Limb (tissue), 2 donors: ENCODE measurements around the gene MAP2.

Source experiments
- DNase-seq, 2 donors: peaks; one replicate each; pipeline ENCODE4 v3.0.0-alpha.2; 2016; ENCODE audit errors: extremely low spot score in 2 of 2

The MAP2 gene

GRCh38 chr2:209423562-209424198 lies at the start of gene MAP2:
TSS of gene MAP2 (plus strand) at chr2:209424047. CDS start at chr2:209653171, 229,124 bp downstream.
- DNase-seq, result peak; percentile 86 to 93

- DNase-seq, result no peak
These were observed 47.2 kb upstream of the MAP2 start for GRCh38 chr2:209376686-209377085.

- DNase-seq, result no peak
These were observed 43.6 kb upstream of the MAP2 start for GRCh38 chr2:209380293-209380692.

- DNase-seq, result no peak
These were observed 42.8 kb upstream of the MAP2 start for GRCh38 chr2:209381091-209381490.

- no peak for DNase-seq
These were observed 41.1 kb upstream of the MAP2 start for GRCh38 chr2:209382775-209383174.

- no peak for DNase-seq
These were observed 40.6 kb upstream of the MAP2 start for GRCh38 chr2:209383212-209383611.

GRCh38 chr2:209387389-209387788 lies 36.5 kb upstream of the MAP2 start:
- no peak for DNase-seq

- DNase-seq, result no peak
These were observed 35.3 kb upstream of the MAP2 start for GRCh38 chr2:209388446-209389037.

GRCh38 chr2:209389171-209389618 lies 34.7 kb upstream of the MAP2 start:
- no peak for DNase-seq

- no peak for DNase-seq
These were observed 33.0 kb upstream of the MAP2 start for GRCh38 chr2:209390839-209391238.

- no peak for DNase-seq
These were observed 32.0 kb upstream of the MAP2 start for GRCh38 chr2:209391776-209392401.

- no peak for DNase-seq
These were observed 28.6 kb upstream of the MAP2 start for GRCh38 chr2:209395229-209395628.

GRCh38 chr2:209395652-209396051 lies 28.2 kb upstream of the MAP2 start:
- no peak for DNase-seq

- DNase-seq, result no peak
These were observed 25.4 kb upstream of the MAP2 start for GRCh38 chr2:209398463-209398862.

GRCh38 chr2:209401788-209402187 lies 22.1 kb upstream of the MAP2 start:
- no peak for DNase-seq

- no peak for DNase-seq
These were observed 12.6 kb upstream of the MAP2 start for GRCh38 chr2:209411296-209411695.

- no peak for DNase-seq
These were observed 12.1 kb upstream of the MAP2 start for GRCh38 chr2:209411718-209412117.

GRCh38 chr2:209413311-209414014 lies 10.4 kb upstream of the MAP2 start:
- DNase-seq, result no peak

- DNase-seq, result no peak
These were observed 6.9 kb upstream of the MAP2 start for GRCh38 chr2:209416913-209417312.

GRCh38 chr2:209422191-209422754 lies 1.6 kb upstream of the MAP2 start:
- DNase-seq, result no peak

GRCh38 chr2:209424199-209424701 lies 403 bp downstream of the MAP2 start:
- no peak for DNase-seq
